ENCODE measurements around the gene TULP1.
"Not testable (repeated sequence)": the region's sequence is repeated elsewhere in the genome, so short reads cannot be mapped to it uniquely, and the experiment has no call there.

- TF ChIP-seq CTCF, POLR2A, EP300 (IDR thresholded peaks at IDR 0.05): not testable (repeated sequence)
Measured at GRCh38 chr6:35535847-35536246, 23.2 kb upstream of the TULP1 start.
